ENCODE data around the gene BMPR2. TPM values are rescaled to one million over a fixed set of nuclear protein-coding genes. Genes with fewer than 3 reads are reported as not detected.
"Not testable (repeated sequence)": the region's sequence is repeated elsewhere in the genome, so short reads cannot be mapped to it uniquely, and the experiment has no call there.

Gene BMPR2
- total RNA-seq, 2 experiments from 2014 or later = 8.8 to 10.2 TPM

DNA sequence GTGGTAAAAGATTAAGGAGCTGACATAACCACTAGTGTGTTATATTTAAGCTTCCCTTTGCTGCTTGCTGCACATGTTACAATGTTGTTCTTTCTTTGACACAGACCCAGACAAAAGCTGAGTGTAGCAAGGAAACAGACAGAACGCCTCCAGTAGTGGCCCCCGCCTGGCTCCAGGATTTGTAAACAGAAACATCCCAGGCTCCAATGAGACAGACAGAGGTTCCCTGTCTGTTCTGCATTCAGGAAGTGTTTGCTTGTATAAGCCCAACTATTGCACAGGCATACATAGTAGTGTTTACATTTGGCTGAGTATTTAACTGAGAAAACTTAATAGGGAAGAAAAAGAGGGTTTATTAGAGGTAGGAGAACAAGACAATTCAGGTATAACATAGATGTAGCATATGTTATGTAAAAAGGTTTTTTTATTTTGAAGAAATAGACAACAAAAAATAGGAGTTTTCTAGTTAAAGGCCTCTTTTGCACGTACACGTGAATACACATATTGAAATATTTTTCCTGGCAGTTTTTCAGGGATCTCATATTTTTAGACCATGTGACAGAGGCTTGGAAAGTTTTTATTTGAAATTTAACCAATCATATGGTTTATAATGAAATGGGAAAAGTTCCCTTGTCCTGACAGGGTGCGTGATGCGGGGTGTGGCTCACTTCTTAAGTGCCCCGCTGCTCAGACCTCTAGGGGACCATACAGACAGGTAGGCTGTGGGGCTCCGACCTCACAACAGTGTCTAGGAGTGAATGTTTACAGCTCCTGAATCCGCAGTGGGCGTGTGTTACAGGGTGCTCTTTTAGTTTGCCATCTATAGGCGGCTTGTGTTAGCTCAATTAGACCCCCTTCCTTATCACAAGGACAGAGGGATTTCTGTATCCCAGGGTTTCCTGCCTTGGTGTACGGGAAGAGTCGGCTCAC, 118.4 kb downstream of the BMPR2 start:
- no peaks in the 10 kb centered on the region for H3K27me3 Mint-ChIP-seq
- CTCF ChIA-PET = no interaction called here
- no peak overlapping the region for H3K27ac Mint-ChIP-seq

DNA sequence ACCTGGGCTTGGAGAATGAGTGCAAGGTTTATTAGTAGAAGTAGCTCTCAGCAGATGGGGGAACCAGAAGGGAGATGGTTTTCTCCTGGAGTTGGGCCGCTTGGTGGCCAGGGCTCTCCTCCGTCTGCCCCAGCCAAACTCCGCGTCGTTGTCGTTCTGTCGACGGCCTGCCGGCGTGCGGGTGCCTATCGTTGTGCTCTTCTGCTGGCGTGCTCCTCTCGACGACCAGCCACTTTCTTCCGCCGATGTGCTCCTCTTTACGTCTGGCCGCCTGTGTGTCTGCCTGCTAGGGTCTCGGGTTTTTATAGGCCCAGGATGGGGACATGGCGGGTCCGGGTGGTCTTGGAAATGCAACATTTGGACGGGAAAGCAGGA, 119.1 kb downstream of the BMPR2 start:
- DNase-seq (no peak), ATAC-seq (no peak)
- Mint-ChIP-seq H3K4me3 (no peak overlapping the region), H3K9me3 (ENCODE audit: low read depth) (no peaks in the 10 kb centered on the region), H3K4me1 (no peaks in the 10 kb centered on the region), H3K27me3 (no peaks in the 10 kb centered on the region), H3K36me3 (no peaks in the 10 kb centered on the region), H3K27ac (no peak overlapping the region)
- CTCF ChIA-PET = no interaction called here

More for the DNA sequence above, 118.4 kb downstream of the BMPR2 start:
- H3K4me1 Mint-ChIP-seq = no peaks in the 10 kb centered on the region
- no peak overlapping the region for H3K4me3 Mint-ChIP-seq
- ATAC-seq = no peak
- no peak for DNase-seq
- H3K36me3 Mint-ChIP-seq = no peaks in the 10 kb centered on the region
- H3K9me3 Mint-ChIP-seq (ENCODE audit: low read depth) = no peaks in the 10 kb centered on the region

DNA sequence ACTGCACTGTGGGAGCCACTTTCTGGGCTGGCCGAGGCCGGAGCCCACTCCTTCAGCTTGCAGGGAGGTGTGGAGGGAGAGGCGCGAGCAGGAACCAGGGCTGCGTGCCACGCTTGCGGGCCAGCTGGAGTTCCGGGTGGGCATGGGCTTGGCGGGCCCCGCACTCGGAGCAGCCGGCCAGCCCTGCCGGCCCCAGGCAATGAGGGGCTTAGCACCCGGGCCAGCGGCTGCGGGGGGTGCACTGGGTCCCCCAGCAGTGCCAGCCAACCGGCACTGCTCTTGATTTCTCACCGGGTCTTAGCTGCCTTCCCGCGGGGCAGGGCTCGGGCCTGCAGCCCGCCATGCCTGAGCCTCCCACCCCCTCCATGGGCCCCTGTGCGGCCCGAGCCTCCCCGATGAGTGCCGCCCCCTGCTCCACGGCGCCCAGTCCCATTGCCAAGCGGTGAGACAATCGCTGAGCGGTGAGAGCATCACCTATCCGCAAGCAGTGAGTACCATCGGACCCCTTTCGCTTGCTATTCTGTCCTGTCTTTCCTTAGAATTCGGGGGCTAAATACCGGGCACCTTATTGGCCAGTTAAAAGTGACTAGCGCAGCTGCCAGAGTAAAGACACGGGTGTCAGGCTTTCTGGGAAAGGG, 120.8 kb downstream of the BMPR2 start:
- H3K27me3 Mint-ChIP-seq; H3K27ac Mint-ChIP-seq; ATAC-seq; DNase-seq; H3K4me1 Mint-ChIP-seq; CTCF ChIA-PET; H3K36me3 Mint-ChIP-seq; H3K4me3 Mint-ChIP-seq; H3K9me3 Mint-ChIP-seq (ENCODE audit: low read depth): not testable (repeated sequence)

- H3K36me3 Mint-ChIP-seq; H3K4me1 Mint-ChIP-seq; H3K4me3 Mint-ChIP-seq; CTCF ChIA-PET; ATAC-seq; DNase-seq; H3K27ac Mint-ChIP-seq; H3K9me3 Mint-ChIP-seq (ENCODE audit: low read depth); H3K27me3 Mint-ChIP-seq: not testable (repeated sequence)
Measured at GRCh38 chr2:202497473-202497866, 121.3 kb downstream of the BMPR2 start.

GRCh38 chr2:202499841-202500240, 123.7 kb downstream of the BMPR2 start:
- ATAC-seq; H3K4me3 Mint-ChIP-seq; H3K4me1 Mint-ChIP-seq; H3K27ac Mint-ChIP-seq; H3K9me3 Mint-ChIP-seq (ENCODE audit: low read depth); H3K27me3 Mint-ChIP-seq; DNase-seq; CTCF ChIA-PET; H3K36me3 Mint-ChIP-seq: not testable (repeated sequence)

- ATAC-seq; H3K9me3 Mint-ChIP-seq (ENCODE audit: low read depth); CTCF ChIA-PET; H3K27ac Mint-ChIP-seq; H3K4me3 Mint-ChIP-seq; DNase-seq; H3K27me3 Mint-ChIP-seq; H3K36me3 Mint-ChIP-seq; H3K4me1 Mint-ChIP-seq: not testable (repeated sequence)
Measured at GRCh38 chr2:202503276-202503675, 127.1 kb downstream of the BMPR2 start.

DNA sequence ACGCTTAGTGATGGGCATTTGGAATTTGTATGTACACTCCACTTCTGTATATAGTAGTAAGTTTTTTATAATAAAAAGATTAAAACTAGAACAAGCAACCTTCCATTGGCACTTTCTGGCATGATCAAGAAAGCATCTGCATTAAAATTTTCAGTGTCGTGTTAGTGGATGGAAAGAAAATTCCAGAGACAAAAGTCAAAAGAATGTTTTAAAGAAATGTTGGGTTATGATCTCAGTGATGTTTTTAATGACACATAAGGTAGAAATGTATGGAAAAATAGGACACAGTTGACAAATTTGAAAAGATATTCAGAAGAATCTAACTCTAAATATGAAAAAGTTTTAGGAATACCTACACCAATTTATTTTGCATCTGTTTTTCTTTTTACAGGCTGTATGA, 132.6 kb downstream of the BMPR2 start:
- DNase-seq = no peak
- H3K27ac Mint-ChIP-seq = no peak overlapping the region
- no peaks in the 10 kb centered on the region for H3K36me3 Mint-ChIP-seq
- CTCF ChIA-PET = no interaction called here
- no peak for ATAC-seq
- H3K4me3 Mint-ChIP-seq = no peak overlapping the region
- H3K9me3 Mint-ChIP-seq (ENCODE audit: low read depth) = no peaks in the 10 kb centered on the region
- H3K4me1 Mint-ChIP-seq = no peaks in the 10 kb centered on the region
- no peaks in the 10 kb centered on the region for H3K27me3 Mint-ChIP-seq

- H3K4me3 Mint-ChIP-seq = no peak overlapping the region
- no peak for ATAC-seq
Measured at GRCh38 chr2:202510911-202511310, 134.8 kb downstream of the BMPR2 start.

DNA sequence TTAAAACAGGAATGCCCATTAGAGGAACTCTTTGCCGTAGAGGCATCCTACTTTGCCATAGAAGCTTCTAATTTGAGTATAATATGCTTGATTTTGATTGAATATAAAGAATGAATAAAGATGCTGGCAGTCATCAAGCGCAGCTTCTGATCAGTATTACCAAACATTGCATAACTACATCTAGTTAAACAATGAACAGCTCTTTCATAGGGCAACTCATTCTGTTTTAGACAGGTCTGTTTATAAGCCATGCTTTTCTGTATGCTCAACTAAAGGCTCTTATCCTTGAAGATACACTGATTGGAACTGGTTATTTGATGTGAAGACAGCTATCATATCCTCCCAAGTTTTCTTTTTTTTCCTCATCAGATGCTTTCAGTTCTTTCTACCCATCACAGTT, 136.0 kb downstream of the BMPR2 start:
- H3K4me3 Mint-ChIP-seq = no peak overlapping the region
- peaks cover 3% of the 10 kb centered on the region for H3K4me1 Mint-ChIP-seq
- ATAC-seq (no peak), DNase-seq (no peak)
- H3K36me3 Mint-ChIP-seq = no peaks in the 10 kb centered on the region
- H3K27me3 Mint-ChIP-seq = no peaks in the 10 kb centered on the region
- no peak overlapping the region for H3K27ac Mint-ChIP-seq
- no peaks in the 10 kb centered on the region for H3K9me3 Mint-ChIP-seq (ENCODE audit: low read depth)
- CTCF ChIA-PET = no interaction called here

More at GRCh38 chr2:202510911-202511310, 134.8 kb downstream of the BMPR2 start:
- DNase-seq = no peak
- Mint-ChIP-seq H3K9me3 (ENCODE audit: low read depth) (no peaks in the 10 kb centered on the region), H3K4me1 (peaks cover 3% of the 10 kb centered on the region), H3K27ac (no peak overlapping the region), H3K27me3 (no peaks in the 10 kb centered on the region), H3K36me3 (no peaks in the 10 kb centered on the region)
- CTCF ChIA-PET = no interaction called here

- Mint-ChIP-seq H3K4me3 (no peak overlapping the region), H3K36me3 (peaks cover 3% of the 10 kb centered on the region), H3K27me3 (no peaks in the 10 kb centered on the region), H3K9me3 (ENCODE audit: low read depth) (no peaks in the 10 kb centered on the region), H3K4me1 (peaks cover 3% of the 10 kb centered on the region), H3K27ac (no peak overlapping the region)
- CTCF ChIA-PET = no interaction called here
- no peak for ATAC-seq
- no peak for DNase-seq
Measured at GRCh38 chr2:202514732-202515131, 138.6 kb downstream of the BMPR2 start.

- CTCF ChIA-PET = no interaction called here
- H3K27me3 Mint-ChIP-seq = no peaks in the 10 kb centered on the region
- no peaks in the 10 kb centered on the region for H3K9me3 Mint-ChIP-seq (ENCODE audit: low read depth)
- DNase-seq (no peak), ATAC-seq (no peak)
- peaks cover 8% of the 10 kb centered on the region for H3K36me3 Mint-ChIP-seq
- no peak overlapping the region for H3K27ac Mint-ChIP-seq
- peaks cover 3% of the 10 kb centered on the region for H3K4me1 Mint-ChIP-seq
- H3K4me3 Mint-ChIP-seq = no peak overlapping the region
Measured at GRCh38 chr2:202519453-202519852, 143.3 kb downstream of the BMPR2 start.

- no peaks in the 10 kb centered on the region for H3K27me3 Mint-ChIP-seq
- H3K9me3 Mint-ChIP-seq (ENCODE audit: low read depth) = no peaks in the 10 kb centered on the region
- H3K4me1 Mint-ChIP-seq = no peaks in the 10 kb centered on the region
- CTCF ChIA-PET = no interaction called here
- H3K27ac Mint-ChIP-seq = no peak overlapping the region
- no peak for DNase-seq
- no peak overlapping the region for H3K4me3 Mint-ChIP-seq
- peaks cover 8% of the 10 kb centered on the region for H3K36me3 Mint-ChIP-seq
- no peak for ATAC-seq
Measured at GRCh38 chr2:202521470-202521869, 145.3 kb downstream of the BMPR2 start.

- peaks cover 10% of the 10 kb centered on the region for H3K4me1 Mint-ChIP-seq
Measured at GRCh38 chr2:202529389-202529788, 153.3 kb downstream of the BMPR2 start.

DNA sequence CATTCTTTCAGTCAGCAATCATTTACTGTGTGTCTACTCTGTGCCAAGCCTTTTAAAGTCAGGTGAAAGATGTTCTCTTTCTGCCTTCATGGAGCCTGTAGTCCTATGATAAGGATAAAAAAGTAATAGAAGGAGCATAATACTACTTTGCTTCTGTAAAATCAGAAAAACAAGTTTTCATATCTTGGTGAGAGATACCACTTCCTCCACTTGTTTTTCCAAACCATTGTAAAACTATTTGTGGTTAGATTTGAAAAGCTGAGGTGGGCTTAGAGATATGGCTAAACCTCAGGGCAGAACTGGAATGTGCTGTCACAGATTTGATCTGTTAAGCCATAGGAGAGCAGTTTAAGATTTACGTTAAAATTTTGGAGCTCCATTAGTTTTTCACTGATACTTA, 153.9 kb downstream of the BMPR2 start:
- no peaks in the 10 kb centered on the region for H3K27me3 Mint-ChIP-seq
- peaks cover 3% of the 10 kb centered on the region for H3K36me3 Mint-ChIP-seq
- H3K4me1 Mint-ChIP-seq = peaks cover 10% of the 10 kb centered on the region
- H3K9me3 Mint-ChIP-seq (ENCODE audit: low read depth) = no peaks in the 10 kb centered on the region
- no peak overlapping the region for H3K27ac Mint-ChIP-seq
- ATAC-seq (peak; percentile 33), DNase-seq (no peak)
- CTCF ChIA-PET = no interaction called here
- no peak overlapping the region for H3K4me3 Mint-ChIP-seq

More at GRCh38 chr2:202529389-202529788, 153.3 kb downstream of the BMPR2 start:
- no peak overlapping the region for H3K4me3 Mint-ChIP-seq
- peaks cover 3% of the 10 kb centered on the region for H3K36me3 Mint-ChIP-seq
- H3K9me3 Mint-ChIP-seq (ENCODE audit: low read depth) = no peaks in the 10 kb centered on the region
- DNase-seq = no peak
- no peak overlapping the region for H3K27ac Mint-ChIP-seq
- CTCF ChIA-PET = no interaction called here
- no peaks in the 10 kb centered on the region for H3K27me3 Mint-ChIP-seq
- ATAC-seq = no peak

All from activated CD8-positive, alpha-beta memory T cell treated with anti-CD3 and anti-CD28 coated beads, Interleukin-2, amount 10 ng/mL, durations not matched to agents 7 days and 5 days (primary cell).